Measurements from ENCODE around the gene ARPP21.

The ARPP21 gene

DNA sequence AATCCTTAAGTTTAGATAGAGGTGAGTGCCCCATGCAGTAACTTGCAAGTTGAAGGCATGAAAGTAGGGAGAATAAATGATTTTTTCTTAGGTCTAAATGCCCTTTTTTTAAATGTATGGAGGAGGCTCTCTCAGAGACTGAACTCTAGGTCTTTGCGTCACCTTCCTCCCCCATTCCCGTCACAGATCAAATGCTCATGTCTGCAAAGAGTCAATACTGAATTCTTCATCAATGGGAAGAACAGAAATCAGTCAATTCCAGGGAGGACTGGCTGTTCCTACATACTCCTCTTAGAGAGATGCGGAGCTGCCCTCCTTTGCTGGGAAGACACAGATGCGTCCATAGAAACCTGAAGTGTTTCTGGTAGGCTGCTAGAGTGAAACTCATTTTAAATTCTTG lies 98.2 kb downstream of the ARPP21 start:
- DNase-seq (ENCODE audit: low read depth) = no peak

DNA sequence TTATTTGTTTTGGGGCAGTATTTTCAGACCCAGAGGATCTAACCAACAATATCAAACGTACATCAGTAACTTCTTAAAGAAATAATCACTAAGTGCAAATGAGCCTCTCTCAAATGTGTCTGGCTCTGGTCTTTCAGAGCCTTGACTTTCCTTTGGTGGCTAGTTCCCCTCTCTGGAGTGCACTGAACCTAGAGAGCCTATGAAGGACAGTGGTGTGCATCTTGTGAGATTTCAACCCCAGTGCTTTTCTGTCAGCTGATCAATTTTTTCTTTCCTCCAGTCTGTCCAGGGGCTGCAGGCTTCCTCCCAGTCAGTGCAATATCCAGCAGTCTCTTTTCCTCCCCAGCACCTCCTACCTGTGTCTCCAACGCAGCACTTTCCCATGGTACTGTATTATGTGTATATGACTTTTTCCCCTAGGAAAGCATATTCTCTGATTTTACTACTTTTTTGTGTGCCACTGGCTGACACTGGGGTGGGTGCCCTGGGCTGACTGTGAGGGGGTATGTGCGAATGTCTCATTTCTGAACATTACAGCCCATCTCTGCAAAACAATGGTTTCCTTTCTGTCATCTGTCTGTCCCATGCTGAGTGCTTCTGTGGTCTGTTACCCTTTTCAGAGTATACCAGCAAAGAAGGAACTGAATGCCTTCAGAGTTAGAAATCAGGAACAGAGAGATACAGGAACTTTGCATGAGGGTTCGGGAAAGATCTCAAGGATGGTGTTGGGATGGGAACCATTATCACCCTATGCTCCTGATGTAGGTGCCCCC lies 98.8 kb downstream of the ARPP21 start:
- no peak for DNase-seq (ENCODE audit: low read depth)

DNA sequence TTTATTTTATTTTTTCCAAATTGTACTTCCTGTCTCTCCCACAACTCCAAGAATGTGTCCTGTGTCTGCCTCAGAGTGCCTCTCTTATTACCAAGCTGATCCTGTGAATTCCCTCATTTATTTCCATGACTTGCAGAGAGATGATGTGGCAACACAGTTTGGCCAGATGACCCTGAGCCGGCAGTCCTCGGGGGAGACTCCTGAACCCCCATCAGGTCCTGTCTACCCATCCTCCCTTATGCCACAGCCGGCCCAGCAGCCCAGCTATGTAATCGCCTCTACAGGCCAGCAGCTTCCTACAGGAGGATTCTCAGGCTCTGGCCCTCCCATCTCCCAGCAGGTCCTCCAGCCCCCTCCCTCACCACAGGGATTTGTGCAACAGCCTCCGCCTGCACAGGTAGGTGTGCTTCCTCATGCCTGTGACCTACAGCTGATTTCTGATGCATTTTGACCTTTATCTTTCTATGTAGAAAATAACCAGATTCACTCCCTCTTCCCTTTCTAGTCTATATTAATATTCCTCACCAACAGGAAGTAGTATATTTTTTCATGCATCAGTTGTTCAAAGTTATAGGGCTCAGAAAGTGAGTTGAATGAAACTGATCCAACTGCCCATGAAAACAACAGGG lies 100.0 kb downstream of the ARPP21 start:
- no peak for DNase-seq (ENCODE audit: low read depth)

DNA sequence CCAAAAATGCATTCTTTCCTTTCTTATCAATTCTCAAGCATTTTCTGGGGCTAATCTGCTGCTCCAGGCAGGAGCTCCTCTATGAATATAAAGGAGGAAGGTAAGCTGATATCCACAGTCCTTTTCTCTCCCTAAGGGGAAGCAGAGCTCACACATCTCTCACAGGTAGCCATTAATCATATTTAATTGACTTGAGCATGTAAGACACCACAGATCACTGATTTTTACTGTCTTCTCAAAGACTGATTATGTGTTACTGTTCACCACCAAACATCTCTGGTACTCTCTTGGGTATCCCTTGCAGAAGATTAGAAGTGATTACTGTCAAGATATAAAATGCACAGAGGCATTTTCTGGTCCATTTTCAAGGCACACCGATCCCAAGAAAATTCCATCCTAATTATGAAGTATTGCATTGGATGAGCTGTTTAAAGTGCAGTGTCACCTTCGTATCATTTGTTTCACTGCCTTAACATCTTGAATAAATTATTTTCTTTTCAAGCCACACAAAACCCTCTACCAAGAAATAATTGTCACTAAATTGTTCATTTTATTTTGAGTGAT lies 100.7 kb downstream of the ARPP21 start:
- DNase-seq (ENCODE audit: low read depth) = no peak

DNA sequence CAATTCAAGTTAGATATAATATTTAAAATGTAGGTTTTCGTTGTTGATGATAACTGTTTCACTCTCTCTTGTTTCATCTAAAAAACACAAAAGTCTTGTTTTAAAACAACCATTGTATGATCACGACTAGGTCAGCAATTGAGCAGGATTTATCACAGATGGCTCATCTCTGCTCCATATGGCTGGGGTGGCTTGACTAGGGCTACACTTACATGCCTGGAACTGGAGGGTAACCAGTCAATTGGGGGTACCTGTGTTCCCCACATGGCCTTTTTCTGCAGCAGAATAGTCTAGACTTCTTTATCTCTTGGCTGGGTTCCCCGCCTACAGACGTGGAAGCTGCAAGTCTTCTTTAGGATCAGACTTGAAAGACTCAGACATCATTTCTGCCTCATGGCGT lies 103.9 kb downstream of the ARPP21 start:
- DNase-seq (ENCODE audit: low read depth) = no peak

DNA sequence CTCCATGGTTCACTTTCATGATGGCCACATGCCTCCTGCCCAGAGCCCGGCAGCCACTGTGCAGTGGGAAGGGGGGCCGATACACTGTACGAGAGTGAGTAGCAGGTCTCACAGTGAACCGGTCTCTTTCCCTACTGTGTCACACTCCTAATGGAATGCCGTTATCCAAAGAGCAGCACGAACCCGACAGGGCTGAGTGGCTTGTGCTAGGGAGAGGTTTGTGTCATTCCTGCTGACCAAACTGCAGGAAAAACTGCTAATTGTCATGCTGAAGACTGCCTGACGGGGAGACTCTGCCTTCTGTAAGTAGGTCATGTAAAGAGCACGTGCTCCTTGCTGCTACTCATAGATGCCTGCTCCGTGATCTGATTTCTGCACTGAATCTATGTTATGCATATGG lies 105.1 kb downstream of the ARPP21 start:
- DNase-seq (ENCODE audit: low read depth) = no peak

DNA sequence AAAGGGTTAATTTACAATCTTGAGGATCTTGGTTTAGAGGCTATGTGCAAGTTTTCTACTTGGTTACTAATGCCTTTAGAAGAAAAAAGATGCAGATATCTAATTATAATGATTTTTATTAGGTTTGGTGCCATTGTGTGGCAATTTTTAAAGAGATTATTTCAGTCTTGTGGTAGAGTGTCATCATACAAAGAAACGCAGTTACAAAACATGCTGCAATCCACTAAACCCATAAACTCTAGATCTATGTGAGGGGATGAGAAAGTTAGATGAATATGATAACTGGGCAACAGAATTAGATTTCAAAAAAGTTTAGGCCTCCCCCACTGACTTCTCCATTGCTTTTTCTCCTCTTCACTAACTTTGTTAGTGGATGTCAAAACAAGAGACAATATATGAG lies 106.0 kb downstream of the ARPP21 start:
- DNase-seq (ENCODE audit: low read depth) = no peak

DNA sequence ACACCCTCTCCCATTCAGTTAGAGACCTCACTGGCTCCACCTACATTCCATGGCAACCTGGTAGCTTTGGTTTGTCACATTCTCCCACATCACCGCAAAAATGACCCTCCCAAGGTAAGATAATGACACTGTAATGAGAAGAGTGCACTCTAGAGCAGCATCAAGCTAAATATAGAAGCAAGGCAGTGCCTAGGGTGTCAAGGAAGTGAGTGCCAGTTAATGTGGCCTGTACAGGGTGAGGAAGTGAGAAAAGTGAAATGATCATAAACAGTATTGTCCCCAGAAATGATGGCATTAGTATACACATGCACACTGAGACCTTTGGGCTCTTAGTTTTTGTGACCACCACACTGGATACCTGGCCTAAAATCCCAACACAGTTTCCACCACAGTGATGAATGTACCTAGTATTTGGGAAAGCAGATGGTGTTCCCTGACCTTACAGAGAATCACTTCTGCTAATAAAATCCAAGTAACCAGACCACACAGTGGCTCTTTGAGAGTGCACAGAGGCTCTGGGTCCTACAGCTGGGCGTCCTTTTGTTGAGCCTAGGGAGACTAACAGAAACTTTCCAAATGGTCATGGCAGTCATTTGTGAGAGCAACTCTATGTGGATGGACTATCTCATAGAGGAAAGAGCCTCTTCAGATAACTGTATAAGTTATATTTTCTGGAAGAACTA lies 106.6 kb downstream of the ARPP21 start:
- DNase-seq (ENCODE audit: low read depth) = no peak

DNA sequence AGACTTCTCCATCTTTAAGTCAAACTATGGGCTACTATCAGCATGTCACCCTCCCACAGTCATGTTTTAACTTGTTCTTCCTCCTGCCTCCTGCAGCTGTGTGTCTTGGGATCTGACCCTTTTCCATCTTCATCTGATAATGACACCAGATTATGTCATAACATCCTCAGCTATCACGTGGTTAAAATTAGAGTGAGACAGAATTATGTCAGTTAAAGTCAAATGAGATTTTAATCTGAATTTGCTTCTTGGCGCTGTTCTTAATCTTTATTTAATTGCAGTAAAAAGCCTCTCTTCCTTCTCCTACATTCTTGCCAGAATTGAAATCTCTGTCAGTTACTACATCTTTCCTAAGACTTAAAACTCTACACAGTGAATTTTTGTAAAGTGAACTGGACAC lies 107.2 kb downstream of the ARPP21 start:
- DNase-seq (ENCODE audit: low read depth) = no peak

DNA sequence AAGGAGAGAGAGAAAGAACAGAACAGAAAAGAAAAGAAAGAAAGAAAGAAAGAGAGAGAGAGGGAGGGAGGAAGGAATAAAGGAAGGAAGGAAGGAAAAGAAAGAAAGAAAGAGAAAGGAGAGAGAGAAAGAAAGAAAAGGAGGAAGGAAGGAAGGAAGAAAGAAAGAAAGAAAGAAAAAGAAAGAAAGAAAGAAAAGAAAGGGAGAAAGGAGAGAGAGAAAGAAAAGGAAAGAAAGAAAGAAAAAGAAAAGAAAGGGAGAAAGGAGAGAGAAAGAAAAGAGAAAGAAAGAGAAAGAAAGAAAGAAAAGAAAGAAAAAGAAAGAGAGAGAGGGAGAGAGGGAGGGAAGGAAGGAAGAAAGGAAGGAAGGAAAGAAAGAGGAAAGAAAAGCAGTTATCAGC lies 108.8 kb downstream of the ARPP21 start:
- DNase-seq (ENCODE audit: low read depth) = no peak

DNA sequence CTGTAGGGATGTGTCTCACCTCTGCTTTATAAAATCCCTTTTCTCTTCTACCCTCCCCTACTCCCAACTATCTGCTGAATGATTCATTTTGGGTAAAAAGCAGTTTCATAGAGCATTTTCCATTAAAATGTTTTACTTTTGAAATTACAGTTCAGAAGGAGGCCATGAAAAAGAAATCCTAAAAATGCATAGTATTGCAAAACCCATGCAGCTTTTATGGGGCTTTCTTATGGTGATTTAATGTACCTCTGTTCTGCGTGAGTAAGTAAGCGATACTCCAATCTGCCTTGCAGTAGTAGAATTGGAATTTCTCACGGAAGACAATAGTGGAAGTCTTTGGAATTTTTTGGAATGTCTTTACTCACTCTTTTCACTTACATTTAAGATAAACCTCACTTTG lies 111.9 kb downstream of the ARPP21 start:
- DNase-seq (ENCODE audit: low read depth) = no peak

DNA sequence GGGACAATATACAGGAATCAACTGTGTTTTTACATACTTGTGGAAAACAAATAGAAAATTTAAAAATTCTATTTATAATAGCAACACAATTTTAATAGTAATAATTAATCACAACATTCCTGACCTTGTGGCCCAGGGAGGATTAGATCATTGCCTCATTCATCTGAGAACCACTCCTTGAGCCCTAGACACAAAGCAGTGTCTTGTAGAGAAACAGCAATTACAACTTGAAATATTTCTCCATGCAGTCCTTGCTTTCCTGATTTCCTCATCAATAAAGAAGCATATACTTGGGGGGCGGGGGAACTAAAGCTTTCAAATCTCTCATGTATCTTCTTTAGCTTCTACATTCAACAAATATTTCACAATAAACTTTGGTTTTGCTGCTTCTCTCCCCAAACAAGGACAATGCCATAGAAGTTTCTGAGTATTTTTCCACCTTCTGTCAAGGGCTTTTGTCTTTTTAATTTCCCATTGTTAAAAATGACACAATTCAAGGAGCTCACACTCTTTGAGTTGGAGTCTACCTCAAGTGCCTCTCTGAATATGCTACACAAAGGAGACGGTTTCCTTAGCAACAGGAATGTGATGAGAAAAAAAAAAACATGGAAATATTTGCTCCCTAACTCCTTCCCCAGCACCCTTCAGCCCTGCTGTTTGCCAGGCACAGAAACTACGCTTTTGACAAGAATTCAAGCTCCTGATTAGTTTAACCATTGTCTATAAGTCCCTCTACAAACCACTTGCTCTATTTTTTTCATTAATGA lies 118.8 kb downstream of the ARPP21 start:
- DNase-seq (ENCODE audit: low read depth) = no peak

DNA sequence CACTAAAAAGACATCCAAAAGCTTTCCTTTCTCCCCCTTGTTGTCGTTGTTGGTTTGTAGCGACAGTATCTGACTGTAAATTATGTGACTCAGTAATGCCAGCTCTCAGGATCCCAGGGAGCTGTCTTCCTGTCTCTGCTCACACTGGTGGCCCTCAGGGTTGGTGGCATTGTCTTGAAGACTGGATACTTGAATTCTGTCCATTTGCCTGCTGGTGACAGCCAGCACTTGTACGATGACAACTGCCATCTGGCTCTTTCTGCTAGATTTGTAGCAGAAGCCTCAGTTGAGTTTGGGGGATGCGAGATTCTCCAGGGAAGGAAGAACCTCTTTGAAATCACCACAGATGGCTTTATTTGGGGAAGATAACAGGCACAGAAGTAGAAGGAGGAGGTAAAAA lies 120.8 kb downstream of the ARPP21 start:
- no peak for DNase-seq (ENCODE audit: low read depth)

DNA sequence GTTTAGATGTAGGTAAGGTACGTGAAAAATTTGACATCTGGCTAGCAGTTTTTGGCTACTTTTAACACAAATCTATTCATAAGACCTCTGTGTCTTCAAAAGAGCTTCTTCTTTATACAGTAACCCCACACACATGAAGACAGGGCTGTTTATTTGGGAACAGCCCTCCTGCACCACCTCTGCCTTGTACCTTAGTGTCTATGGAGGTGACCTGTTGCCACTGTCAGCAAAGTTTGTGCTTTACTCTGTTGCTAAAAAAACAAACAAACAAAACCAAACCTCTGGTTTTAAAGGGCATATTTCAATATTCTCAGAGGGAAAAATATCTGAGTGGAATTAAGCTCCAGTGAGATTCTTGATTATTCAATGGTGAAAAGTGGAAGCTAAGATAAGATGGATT lies 122.0 kb downstream of the ARPP21 start:
- no peak for DNase-seq (ENCODE audit: low read depth)

DNA sequence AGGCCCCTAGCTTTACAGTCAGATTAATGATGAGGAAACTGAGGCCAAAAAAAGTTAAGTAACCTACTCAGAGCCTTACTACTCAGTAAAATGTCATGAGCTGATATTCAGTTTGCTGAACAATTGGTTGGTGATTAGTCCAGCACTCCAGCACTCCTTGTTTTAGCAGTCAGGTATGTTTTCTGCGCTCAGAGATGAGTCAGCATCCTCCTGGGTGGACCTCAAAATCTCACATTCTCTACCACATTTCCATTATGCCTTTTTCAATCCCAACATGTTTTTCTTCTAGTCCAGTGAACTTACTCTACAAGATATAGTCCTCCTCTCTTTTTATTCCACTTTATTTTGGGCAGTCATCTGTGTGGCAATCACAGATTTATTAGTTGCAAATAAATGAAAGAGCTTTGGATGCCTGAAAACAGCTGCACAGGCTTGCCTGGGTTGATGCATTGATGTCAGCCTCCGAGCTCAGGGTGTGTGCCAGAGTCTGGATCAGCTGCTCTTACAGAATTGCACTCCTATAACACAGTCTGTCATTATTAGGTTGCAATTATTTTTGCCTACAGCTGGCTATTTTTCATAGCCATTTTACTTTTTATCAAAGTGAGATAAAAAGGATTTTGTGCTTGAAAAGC lies 133.2 kb downstream of the ARPP21 start:
- no peak for DNase-seq (ENCODE audit: low read depth)

DNA sequence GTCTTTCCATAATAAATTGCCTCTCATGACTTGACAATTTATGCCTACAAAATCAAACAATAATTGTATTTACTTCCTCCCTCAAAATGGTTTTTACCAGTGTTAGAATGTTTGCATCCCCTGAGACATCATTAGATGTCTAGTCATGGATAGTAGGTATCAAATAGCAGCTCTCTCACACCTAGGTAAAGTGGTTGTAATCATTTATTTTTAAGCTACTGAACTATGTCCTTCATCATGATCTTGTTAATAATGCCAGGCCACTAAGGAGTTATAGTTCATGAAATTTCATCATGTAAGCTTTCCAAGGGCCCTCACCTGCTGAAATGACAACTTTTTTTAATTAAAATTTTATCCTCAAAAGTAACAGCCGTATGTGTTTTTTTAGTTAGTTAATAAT lies 134.1 kb downstream of the ARPP21 start:
- DNase-seq (ENCODE audit: low read depth) = no peak

DNA sequence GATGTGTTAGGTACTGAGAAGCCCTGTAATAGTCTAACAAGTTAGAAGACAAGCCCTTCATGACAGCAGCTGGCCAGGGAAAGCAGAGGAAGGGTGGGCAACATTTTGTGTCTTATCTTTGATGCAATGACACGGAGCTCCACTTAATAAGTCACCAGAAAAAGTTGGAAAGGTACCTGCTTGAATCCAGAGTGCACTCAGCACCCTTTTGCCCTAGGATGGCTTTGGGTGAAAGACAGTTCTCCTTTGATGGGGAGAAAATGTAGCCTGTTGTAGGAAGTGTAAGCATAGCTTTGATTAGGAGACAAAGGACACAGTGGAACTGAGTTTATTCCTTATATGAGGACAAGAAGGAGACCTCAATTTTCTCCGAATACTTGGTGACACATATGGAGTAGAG lies 137.0 kb downstream of the ARPP21 start:
- no peak for DNase-seq (ENCODE audit: low read depth)

DNA sequence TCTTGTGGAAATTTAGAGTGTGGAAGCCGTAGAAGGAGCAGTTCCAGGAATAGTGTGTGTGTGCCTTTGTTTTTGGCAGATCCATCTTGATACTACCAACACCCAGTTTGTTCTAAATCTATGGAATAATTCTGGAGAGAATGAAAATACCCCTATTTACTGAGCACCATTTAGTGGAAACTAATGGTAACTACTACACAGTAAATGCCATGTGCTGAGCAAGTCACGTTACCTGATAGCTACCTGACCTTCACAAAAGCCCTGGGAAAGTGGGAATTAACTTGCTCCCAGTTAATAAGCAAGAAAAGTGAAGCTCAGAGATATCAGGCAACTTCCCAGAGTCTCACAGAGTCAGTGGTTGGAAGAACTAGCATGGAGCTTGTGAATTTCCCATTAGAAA lies 137.7 kb downstream of the ARPP21 start:
- no peak for DNase-seq (ENCODE audit: low read depth)

DNA sequence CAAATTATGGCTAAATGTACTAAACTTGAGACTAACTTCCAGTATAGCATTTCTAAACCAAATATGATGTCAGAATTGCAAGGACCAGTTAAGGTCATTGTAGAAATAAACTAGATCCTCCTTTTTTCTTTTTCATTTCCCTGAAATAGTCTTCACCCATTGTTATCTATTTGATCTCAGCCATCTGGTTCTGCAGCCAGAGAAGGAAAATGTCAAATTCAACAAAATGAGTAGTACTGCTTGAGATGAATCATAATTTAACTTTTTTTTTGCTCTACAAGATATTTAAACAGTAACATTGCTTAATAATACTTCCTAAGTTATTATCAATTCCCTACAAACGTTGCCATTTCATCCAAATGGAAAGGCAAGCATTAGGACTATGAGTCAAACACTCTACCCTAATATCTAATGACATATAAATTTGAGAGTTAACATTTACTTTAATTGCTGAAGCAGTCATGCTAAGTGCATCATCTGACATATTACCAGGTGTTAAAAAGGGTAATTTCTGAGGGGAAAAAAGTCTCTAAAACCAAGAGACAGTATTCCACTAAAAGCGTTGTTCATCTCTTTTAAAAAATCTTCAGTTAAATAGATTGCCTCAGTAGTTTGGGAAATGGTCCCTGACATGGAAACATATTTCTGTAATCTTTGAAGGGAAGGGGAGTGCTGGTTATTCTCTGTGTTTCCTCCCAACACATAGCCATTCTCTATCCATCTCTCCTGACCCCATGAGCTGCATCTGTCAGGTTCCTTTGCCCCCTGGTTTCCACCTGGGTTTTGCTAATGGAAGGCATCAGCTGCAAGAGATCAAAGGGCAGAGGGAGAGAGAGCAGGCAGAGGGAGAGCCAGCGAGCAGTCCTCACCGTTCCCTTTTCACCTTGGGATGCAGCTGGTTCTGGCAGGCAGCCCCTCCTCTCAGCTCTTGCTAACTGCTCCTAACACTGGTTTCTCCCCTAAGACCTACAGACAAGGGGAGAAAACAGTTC lies 138.5 kb downstream of the ARPP21 start:
- DNase-seq (ENCODE audit: low read depth) = no peak

DNA sequence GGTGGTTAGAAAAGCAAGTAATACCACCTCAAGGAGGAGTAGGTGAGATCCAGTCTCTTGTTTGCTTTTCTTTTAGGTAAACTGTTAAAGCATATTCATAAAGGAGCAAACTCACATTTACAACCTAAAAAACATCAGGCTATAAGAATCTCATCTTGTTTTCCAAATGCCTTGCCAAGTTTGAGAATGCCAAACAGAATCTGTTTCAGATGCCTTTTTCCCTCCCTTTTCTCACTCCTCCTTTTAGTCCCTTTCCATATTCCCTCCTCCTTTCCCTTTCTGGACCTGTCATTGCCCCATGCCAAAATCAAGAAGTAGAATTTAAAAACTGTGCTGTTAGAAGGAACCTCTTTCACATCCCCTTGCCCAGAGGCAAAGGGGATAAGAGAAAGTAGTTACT lies 140.3 kb downstream of the ARPP21 start:
- no peak for DNase-seq (ENCODE audit: low read depth)

DNA sequence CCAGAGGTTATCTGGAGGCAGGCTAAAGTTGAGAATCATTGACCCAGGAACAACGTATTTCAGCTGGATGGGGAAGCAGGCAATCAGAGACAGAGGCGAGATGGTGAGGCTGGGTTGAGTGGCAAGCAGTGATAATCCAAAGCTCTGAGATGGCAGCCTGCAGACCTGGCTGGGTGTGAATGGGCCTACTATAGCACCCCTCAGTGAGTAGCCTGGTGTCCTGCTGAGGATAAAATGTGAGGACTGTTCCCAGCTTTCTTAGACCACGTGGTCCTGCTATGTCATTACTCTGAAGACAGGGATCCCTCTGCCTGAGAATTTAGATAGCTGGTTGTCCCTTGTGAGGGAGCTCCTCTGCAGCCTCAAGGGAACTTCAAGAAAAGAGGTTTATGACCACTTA lies 141.5 kb downstream of the ARPP21 start:
- no peak for DNase-seq (ENCODE audit: low read depth)
